Astrocyte (in vitro differentiated cells and primary cell): ENCODE data around the gene CLASP1. TPM values are rescaled to one million over a fixed set of nuclear protein-coding genes. Genes with fewer than 3 reads are reported as not detected.
"Not testable (repeated sequence)": the region's sequence is repeated elsewhere in the genome, so short reads cannot be mapped to it uniquely, and the experiment has no call there.

Experiments used
- DNase-seq: peaks from one replicate; pipeline ENCODE4 v3.0.0-alpha.2; 2010; ENCODE audit warnings: low read depth
- FAIRE-seq: peaks from 2 replicates; lab custom pipeline; 2011; peaks lifted over from hg19 to GRCh38; lab: Jason Lieb, UNC
- H2AFZ ChIP-seq: 2 replicates; pipeline ENCODE4 v1.6.0; 2012; ENCODE audit warnings: low read depth, low read length, inconsistent platforms
- H3K27ac ChIP-seq: 2 replicates; pipeline ENCODE4 v1.5.1; 2011; ENCODE audit warnings: low read depth, low read length, inconsistent platforms
- H3K27me3 ChIP-seq: 2 replicates; pipeline ENCODE4 v1.6.0; 2011; ENCODE audit warnings: low read length, inconsistent platforms; ENCODE audit not compliant: insufficient read depth
- H3K36me3 ChIP-seq: 2 replicates; pipeline ENCODE4 v1.5.1; 2011; ENCODE audit warnings: low read length, inconsistent platforms; ENCODE audit not compliant: insufficient read depth
- H3K4me1 ChIP-seq: 2 replicates; pipeline ENCODE4 v1.5.1; 2011; ENCODE audit warnings: low read length, inconsistent platforms; ENCODE audit not compliant: insufficient read depth
- H3K4me2 ChIP-seq: 2 replicates; pipeline ENCODE4 v1.6.0; 2012; ENCODE audit warnings: low read length, inconsistent platforms
- H3K4me3 ChIP-seq: 2 replicates; pipeline ENCODE4 v1.5.1; 2011; ENCODE audit warnings: low read depth, mild to moderate bottlenecking, low read length, inconsistent platforms; ENCODE audit not compliant: insufficient read depth
- H3K79me2 ChIP-seq: 2 replicates; pipeline ENCODE4 v1.6.0; 2012; ENCODE audit warnings: mild to moderate bottlenecking, low read length, inconsistent platforms; ENCODE audit not compliant: insufficient read depth
- H3K9ac ChIP-seq: 2 replicates; pipeline ENCODE4 v1.6.0; 2012; ENCODE audit warnings: mild to moderate bottlenecking, low read length, inconsistent platforms
- H3K9me3 ChIP-seq: 2 replicates; pipeline ENCODE4 v1.5.1; 2012; ENCODE audit warnings: low read depth, mild to moderate bottlenecking, low read length, inconsistent platforms; ENCODE audit not compliant: insufficient read depth
- H4K20me1 ChIP-seq: 2 replicates; pipeline ENCODE4 v1.6.0; 2012; ENCODE audit warnings: low read length, inconsistent platforms; ENCODE audit not compliant: insufficient read depth
- H3K27ac Mint-ChIP-seq: one replicate; pipeline ENCODE4 v1.8.0; 2021; ENCODE audit warnings: mild to moderate bottlenecking, mixed read lengths; ENCODE audit not compliant: unreplicated experiment
- H3K27me3 Mint-ChIP-seq: one replicate; pipeline ENCODE4 v1.8.0; 2021; ENCODE audit warnings: low read depth, mixed read lengths; ENCODE audit not compliant: unreplicated experiment
- H3K36me3 Mint-ChIP-seq: one replicate; pipeline ENCODE4 v1.8.0; 2021; ENCODE audit warnings: low read depth, mixed read lengths; ENCODE audit not compliant: unreplicated experiment
- H3K4me1 Mint-ChIP-seq: one replicate; pipeline ENCODE4 v1.8.0; 2021; ENCODE audit warnings: low read depth, mixed read lengths; ENCODE audit not compliant: unreplicated experiment
- H3K4me3 Mint-ChIP-seq: one replicate; pipeline ENCODE4 v1.8.0; 2021; ENCODE audit warnings: mild to moderate bottlenecking, moderate library complexity, mixed read lengths; ENCODE audit not compliant: unreplicated experiment
- H3K9me3 Mint-ChIP-seq: one replicate; pipeline ENCODE4 v1.8.0; 2021; ENCODE audit warnings: mild to moderate bottlenecking, mixed read lengths; ENCODE audit not compliant: unreplicated experiment
- CTCF ChIP-seq: IDR thresholded peaks from 2 replicates; pipeline ENCODE4 v1.5.1; 2011; ENCODE audit warnings: low read depth, mild to moderate bottlenecking, inconsistent platforms, low read length, moderate library complexity; ENCODE audit not compliant: insufficient read depth
- EZH2 ChIP-seq: IDR thresholded peaks from 2 replicates; pipeline ENCODE4 v1.6.1; 2012; ENCODE audit warnings: mild to moderate bottlenecking, low read length, inconsistent platforms; ENCODE audit not compliant: insufficient read depth
- total RNA-seq: library from RNA; stranded (reverse); gene quantifications from 2 replicates; pipeline ENCODE4 v1.2.1, GENCODE V29; 2021

Gene CLASP1
- total RNA-seq, 1 donor from 2014 or later, result 56.7 TPM

- Histone ChIP-seq H3K36me3 (no peaks in the 10 kb centered on the region), H2AFZ (no peak overlapping the region), H3K79me2 (no peaks in the 10 kb centered on the region), H3K27me3 (peaks cover 13% of the 10 kb centered on the region), H3K4me1 (no peaks in the 10 kb centered on the region), H3K4me2 (no peak overlapping the region), H3K4me3 (no peak overlapping the region), H3K9me3 (no peaks in the 10 kb centered on the region), H3K27ac (no peak overlapping the region), H3K9ac (no peak overlapping the region), H4K20me1 (no peaks in the 10 kb centered on the region)
- Mint-ChIP-seq H3K4me1 (no peaks in the 10 kb centered on the region), H3K36me3 (no peaks in the 10 kb centered on the region), H3K27me3 (peaks cover 33% of the 10 kb centered on the region), H3K27ac (no peak overlapping the region), H3K4me3 (no peak overlapping the region), H3K9me3 (no peaks in the 10 kb centered on the region)
- DNase-seq, result no peak
- FAIRE-seq, result no peak
- TF ChIP-seq EZH2, result no peak
- TF ChIP-seq CTCF, result no peak
Measured at GRCh38 chr2:121303531-121304263, 345.6 kb downstream of the CLASP1 start.

GRCh38 chr2:121301190-121301589 is 348.1 kb downstream of the CLASP1 start:
- not testable (repeated sequence) for FAIRE-seq, H3K4me1 Mint-ChIP-seq

GRCh38 chr2:121298476-121298875 is 350.8 kb downstream of the CLASP1 start:
- no peaks in the 10 kb centered on the region for H3K36me3 Mint-ChIP-seq
- no peak overlapping the region for H3K27ac Mint-ChIP-seq
- FAIRE-seq (no peak), DNase-seq (no peak)
- H3K9me3 Mint-ChIP-seq, result no peaks in the 10 kb centered on the region
- no peaks in the 10 kb centered on the region for H3K9me3 ChIP-seq
- no peak overlapping the region for H3K4me3 Mint-ChIP-seq
- H3K36me3 ChIP-seq, result no peaks in the 10 kb centered on the region
- peaks cover 41% of the 10 kb centered on the region for H3K27me3 Mint-ChIP-seq
- H3K27me3 ChIP-seq, result peaks cover 5% of the 10 kb centered on the region
- no peak overlapping the region for H3K4me2 ChIP-seq
- H3K9ac ChIP-seq, result no peak overlapping the region
- H4K20me1 ChIP-seq, result no peaks in the 10 kb centered on the region
- H3K4me3 ChIP-seq, result no peak overlapping the region
- no peaks in the 10 kb centered on the region for H3K4me1 ChIP-seq
- H3K4me1 Mint-ChIP-seq, result no peaks in the 10 kb centered on the region
- TF ChIP-seq EZH2 (no peak), CTCF (no peak)
- no peak overlapping the region for H3K27ac ChIP-seq
- H3K79me2 ChIP-seq, result no peaks in the 10 kb centered on the region
- no peak overlapping the region for H2AFZ ChIP-seq

More at GRCh38 chr2:121301190-121301589, 348.1 kb downstream of the CLASP1 start:
- not testable (repeated sequence) for H2AFZ ChIP-seq, H3K4me3 Mint-ChIP-seq, H3K36me3 Mint-ChIP-seq, DNase-seq, H3K27me3 ChIP-seq, H3K79me2 ChIP-seq, H3K27ac Mint-ChIP-seq, H3K4me2 ChIP-seq, H3K36me3 ChIP-seq, H3K9me3 ChIP-seq, H3K27ac ChIP-seq, H3K4me1 ChIP-seq, H3K9me3 Mint-ChIP-seq, H3K4me3 ChIP-seq, H4K20me1 ChIP-seq, H3K9ac ChIP-seq
- H3K27me3 Mint-ChIP-seq, result peaks cover 34% of the 10 kb centered on the region

GRCh38 chr2:121297866-121298265 is 351.4 kb downstream of the CLASP1 start:
- not testable (repeated sequence) for H3K36me3 ChIP-seq, H3K36me3 Mint-ChIP-seq, H3K27ac Mint-ChIP-seq, H2AFZ ChIP-seq, H3K27me3 ChIP-seq, H3K79me2 ChIP-seq, H3K4me3 Mint-ChIP-seq, H3K9me3 Mint-ChIP-seq, H4K20me1 ChIP-seq, H3K4me3 ChIP-seq, H3K4me2 ChIP-seq, FAIRE-seq, H3K9ac ChIP-seq, H3K9me3 ChIP-seq, H3K4me1 Mint-ChIP-seq, H3K4me1 ChIP-seq, H3K27ac ChIP-seq, DNase-seq
- H3K27me3 Mint-ChIP-seq, result peaks cover 47% of the 10 kb centered on the region
